ENCODE measurements around the gene SALL3. TPM values are rescaled to one million over a fixed set of nuclear protein-coding genes. Genes with fewer than 3 reads are reported as not detected.

SALL3 gene
- total and polyA plus RNA-seq, 2 donors: 0.60 to 2.2 TPM

DNA sequence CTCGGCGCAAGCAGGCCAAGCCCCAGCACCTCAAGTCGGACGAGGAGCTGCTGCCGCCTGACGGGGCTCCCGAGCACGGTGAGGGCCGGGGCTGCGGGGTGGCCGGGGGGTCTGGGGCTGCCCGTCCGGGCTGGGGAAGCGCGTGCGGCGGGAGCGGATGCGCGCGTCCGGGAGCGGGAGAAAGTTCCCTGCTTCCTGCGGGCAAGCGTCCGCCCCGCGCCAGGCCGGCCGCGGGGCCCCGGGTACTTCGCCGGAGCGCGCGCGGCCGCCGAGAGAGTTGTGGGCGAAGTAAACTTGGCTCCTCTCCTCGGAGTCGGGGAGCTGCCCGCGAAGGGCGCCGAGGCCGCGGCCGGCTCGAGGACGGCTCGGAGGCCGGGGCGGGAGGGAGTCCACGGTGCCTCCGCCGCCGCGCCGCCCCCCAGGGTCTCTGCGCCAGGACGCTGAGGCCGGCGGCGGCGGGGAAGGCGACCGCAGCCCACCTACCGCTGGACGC, 707 bp downstream of the SALL3 start:
- WGBS: 1% methylated on average over 71 of the region's 71 CpGs

DNA sequence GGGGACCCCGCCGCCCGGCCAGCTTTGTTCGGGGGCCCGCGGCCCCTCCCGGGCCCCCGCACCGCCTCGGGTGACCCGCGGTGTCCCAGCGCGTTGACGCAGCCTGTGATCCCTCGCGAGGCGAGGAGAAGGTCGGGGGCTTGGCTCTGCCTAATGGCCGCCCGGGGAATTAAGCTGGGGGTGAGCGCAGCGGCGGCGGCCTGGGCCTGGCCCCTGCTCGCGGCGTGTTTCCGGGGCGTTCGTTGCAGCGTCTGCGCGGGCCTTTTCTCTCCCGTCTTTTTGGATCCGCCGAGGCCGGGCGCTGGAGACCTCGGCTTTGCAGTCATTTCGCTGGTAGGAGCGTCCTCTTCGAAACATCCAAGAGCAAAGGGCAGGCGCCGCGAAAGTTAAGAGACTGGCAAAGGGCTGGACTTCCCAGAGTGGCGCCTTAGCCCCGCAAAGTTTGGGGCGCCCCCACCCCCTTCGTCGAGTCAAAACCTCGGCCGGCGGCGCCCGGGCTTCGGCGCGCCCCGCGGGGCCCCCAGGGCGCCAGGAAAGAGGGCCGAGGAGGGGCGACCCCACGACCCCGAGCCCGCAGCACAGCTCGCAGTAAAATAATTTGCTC, 1.3 kb downstream of the SALL3 start:
- Histone ChIP-seq H3K4me3 (ENCODE audit: low read depth, low read length) (peak overlapping the region; percentile 52), H3K36me3 (ENCODE audit: insufficient read depth) (no peaks in the 10 kb centered on the region), H3K27ac (ENCODE audit: low read depth) (no peak overlapping the region), H3K4me1 (ENCODE audit: insufficient read depth) (peaks cover 2% of the 10 kb centered on the region)
- DNase-seq (ENCODE audit: extremely low spot score): no peak
- WGBS: 2% methylated on average over 68 of the region's 68 CpGs

More for the DNA sequence above, 707 bp downstream of the SALL3 start:
- peaks cover 2% of the 10 kb centered on the region for H3K4me1 ChIP-seq (ENCODE audit: insufficient read depth)
- peak overlapping the region; percentile 52 for H3K4me3 ChIP-seq (ENCODE audit: low read depth, low read length)
- no peak for DNase-seq (ENCODE audit: extremely low spot score)
- H3K36me3 ChIP-seq (ENCODE audit: insufficient read depth): no peaks in the 10 kb centered on the region
- H3K27ac ChIP-seq (ENCODE audit: low read depth): no peak overlapping the region

DNA sequence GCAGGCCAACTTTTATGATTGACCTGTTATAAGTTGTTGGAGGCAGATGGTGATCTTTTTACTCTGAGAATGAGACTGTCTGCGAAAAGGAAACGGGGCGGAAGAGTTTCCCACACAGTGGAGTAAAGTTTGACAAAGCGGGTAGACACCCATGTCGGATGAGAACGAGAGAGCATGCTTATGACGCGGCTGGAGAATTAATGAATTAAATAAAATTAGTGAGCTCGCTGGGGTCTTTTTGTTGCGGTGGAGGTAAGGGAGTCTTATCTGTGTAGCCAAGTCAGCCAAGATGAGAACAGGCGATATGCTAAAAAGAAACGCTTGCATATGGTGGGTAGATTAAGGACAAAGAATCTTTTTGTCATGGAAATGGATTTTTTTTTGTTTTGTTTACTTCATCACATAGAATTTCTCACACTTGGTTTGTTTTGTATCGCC, 1.8 kb downstream of the SALL3 start:
- H3K4me1 ChIP-seq (ENCODE audit: insufficient read depth): peaks cover 2% of the 10 kb centered on the region
- no peaks in the 10 kb centered on the region for H3K36me3 ChIP-seq (ENCODE audit: insufficient read depth)
- DNase-seq (ENCODE audit: extremely low spot score): no peak
- H3K27ac ChIP-seq (ENCODE audit: low read depth): no peak overlapping the region
- WGBS: 12% methylated on average over 13 of the region's 13 CpGs
- H3K4me3 ChIP-seq (ENCODE audit: low read depth, low read length): peak overlapping the region; percentile 52

DNA sequence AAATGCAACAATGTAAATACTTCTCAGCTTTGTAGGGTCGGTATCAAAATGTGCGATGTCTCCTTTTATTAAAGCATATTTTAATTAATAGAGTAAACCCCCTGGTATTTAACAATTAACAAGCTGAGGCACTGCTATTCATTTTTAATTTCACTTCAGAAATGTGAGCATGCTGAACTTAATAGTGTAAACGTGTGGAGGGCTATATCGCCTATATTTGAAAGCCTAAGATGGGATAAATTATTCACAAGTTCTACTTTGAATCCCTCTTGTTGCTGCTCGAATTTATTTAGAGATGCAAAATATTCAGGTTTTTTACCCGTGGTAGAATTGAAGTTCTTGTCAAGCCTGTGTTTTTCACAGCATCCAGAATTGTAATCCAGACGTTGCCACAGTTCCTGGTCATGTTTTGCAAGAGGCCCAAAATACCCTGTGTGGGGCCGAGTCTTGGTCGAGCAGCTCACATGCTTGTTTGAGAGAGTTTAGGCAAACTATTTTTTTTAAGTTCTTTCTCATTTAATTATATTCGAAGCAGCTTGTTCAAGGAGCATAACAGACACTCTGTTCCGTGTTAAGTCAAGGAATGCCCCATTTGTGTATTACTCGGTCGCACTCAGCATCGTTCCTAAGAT, 2.5 kb downstream of the SALL3 start:
- 9% methylated on average over 14 of the region's 14 CpGs for WGBS
- no peak for DNase-seq (ENCODE audit: extremely low spot score)
- H3K36me3 ChIP-seq (ENCODE audit: insufficient read depth): no peaks in the 10 kb centered on the region
- H3K4me3 ChIP-seq (ENCODE audit: low read depth, low read length): no peak overlapping the region
- H3K4me1 ChIP-seq (ENCODE audit: insufficient read depth): peaks cover 2% of the 10 kb centered on the region
- H3K27ac ChIP-seq (ENCODE audit: low read depth): no peak overlapping the region

DNA sequence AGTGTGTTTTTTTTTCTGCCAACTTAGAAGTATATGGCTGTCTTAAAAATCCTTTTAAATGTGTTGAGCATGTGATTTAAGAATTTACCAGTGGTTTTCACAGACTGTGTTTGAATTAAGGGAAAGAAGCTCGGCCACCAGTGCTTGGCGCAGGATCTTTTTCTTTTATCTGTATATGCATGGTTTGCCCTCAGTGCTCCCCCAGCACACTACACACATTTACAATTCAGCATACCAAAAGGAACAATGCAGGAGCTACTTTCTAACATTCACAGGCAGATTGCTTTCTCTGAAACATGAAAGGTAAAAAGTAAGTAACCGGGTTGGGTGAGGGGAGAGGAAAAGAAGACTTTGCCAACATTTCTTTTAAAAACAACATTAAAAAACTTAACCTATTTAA, 3.9 kb downstream of the SALL3 start:
- DNase-seq (ENCODE audit: extremely low spot score): no peak
- H3K27ac ChIP-seq (ENCODE audit: low read depth): no peak overlapping the region
- 44% methylated on average over 3 of the region's 3 CpGs for WGBS
- no peaks in the 10 kb centered on the region for H3K36me3 ChIP-seq (ENCODE audit: insufficient read depth)
- no peak overlapping the region for H3K4me3 ChIP-seq (ENCODE audit: low read depth, low read length)
- peaks cover 2% of the 10 kb centered on the region for H3K4me1 ChIP-seq (ENCODE audit: insufficient read depth)

DNA sequence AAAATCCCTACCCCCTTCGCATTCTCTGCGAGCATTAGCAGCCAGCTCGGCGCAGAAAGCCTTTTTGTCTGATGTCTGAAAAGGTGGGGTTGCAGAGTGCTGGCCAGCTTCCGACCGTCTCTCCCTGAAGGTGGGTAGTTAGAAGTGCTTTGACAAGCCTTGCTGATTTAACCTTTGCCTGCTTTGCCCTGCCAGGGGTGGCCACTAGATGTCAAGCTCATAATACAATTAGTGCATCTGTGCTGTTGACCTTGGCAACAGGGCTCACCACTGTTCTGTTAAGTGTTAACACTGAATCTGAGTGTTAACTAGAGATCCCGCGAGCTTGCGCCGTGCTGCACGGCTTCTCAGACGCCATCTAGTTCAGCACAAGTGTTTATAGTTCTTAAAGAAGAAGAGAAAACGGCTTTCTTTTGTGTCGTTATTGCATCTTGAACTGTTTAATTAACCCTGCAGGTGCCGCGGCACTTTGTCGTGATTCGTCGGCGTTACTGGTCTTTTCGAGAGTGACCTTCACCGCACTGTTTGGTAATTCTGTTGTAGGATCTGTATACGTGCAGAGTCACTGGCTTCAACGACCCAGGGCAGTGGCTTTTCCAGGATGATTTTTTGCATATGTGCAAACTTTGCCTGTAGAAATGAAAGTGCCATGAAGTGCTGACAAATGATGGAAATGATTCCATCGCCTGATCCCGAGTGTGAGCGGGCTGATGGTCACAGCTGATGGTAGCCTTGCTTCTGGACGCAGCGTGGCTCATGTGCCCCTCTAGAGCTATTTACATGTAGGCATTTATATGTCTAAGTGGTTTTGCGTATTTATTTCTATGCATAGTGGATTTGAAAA, 5.5 kb downstream of the SALL3 start:
- Histone ChIP-seq H3K4me3 (ENCODE audit: low read depth, low read length) (no peak overlapping the region), H3K4me1 (ENCODE audit: insufficient read depth) (peaks cover 2% of the 10 kb centered on the region), H3K36me3 (ENCODE audit: insufficient read depth) (no peaks in the 10 kb centered on the region), H3K27ac (ENCODE audit: low read depth) (no peak overlapping the region)
- no peak for DNase-seq (ENCODE audit: extremely low spot score)
- WGBS: 28% methylated on average over 30 of the region's 30 CpGs

DNA sequence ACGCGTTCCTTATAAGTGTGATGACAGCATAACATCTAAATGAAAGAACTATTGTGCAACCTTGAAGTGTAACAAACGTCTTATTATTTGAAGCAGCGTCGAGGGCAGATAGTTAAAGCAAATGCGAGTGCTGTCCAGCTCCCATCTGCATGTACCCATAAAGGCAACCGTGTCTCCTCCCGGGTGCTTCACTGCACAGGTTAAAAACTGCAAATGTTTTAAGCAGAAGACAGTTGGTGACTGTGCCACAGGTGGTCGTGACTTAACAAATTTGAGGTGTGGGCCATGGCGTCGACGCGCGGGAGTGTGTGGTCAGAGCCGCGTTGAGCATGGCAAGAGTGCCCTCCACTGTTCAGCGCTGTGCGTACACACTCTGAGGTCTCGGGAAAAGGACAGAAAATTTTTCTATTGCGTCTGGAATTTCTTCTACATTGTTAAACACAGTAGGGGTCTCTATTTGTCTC, 6.4 kb downstream of the SALL3 start:
- Histone ChIP-seq H3K36me3 (ENCODE audit: insufficient read depth) (no peaks in the 10 kb centered on the region), H3K27ac (ENCODE audit: low read depth) (no peak overlapping the region), H3K4me1 (ENCODE audit: insufficient read depth) (no peaks in the 10 kb centered on the region), H3K4me3 (ENCODE audit: low read depth, low read length) (no peak overlapping the region)
- DNase-seq (ENCODE audit: extremely low spot score): no peak
- 10% methylated on average over 20 of the region's 20 CpGs for WGBS

DNA sequence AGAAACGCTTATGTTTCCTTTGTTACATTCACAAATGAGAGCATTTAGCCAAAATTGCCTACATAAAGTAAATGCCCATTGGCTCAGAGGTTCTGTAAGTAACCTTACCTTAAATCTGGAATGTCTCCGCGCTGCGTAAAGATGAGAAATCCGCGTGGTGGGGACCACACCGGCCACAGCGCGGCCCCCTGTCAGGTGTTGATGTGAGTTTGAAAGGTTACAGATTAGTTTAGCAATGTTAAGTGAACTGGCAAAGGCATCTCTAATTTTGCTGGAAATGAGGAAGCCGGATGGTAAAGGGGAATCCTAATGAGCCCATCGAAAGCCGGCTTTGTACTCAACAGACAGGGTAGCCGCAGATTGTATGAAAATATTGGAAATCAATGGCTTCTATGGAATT, 11.8 kb downstream of the SALL3 start:
- H3K27ac ChIP-seq (ENCODE audit: low read depth): no peak overlapping the region
- no peak overlapping the region for H3K4me3 ChIP-seq (ENCODE audit: low read depth, low read length)
- DNase-seq (ENCODE audit: extremely low spot score): no peak
- no peaks in the 10 kb centered on the region for H3K4me1 ChIP-seq (ENCODE audit: insufficient read depth)
- 62% methylated on average over 13 of the region's 13 CpGs for WGBS
- H3K36me3 ChIP-seq (ENCODE audit: insufficient read depth): no peaks in the 10 kb centered on the region

DNA sequence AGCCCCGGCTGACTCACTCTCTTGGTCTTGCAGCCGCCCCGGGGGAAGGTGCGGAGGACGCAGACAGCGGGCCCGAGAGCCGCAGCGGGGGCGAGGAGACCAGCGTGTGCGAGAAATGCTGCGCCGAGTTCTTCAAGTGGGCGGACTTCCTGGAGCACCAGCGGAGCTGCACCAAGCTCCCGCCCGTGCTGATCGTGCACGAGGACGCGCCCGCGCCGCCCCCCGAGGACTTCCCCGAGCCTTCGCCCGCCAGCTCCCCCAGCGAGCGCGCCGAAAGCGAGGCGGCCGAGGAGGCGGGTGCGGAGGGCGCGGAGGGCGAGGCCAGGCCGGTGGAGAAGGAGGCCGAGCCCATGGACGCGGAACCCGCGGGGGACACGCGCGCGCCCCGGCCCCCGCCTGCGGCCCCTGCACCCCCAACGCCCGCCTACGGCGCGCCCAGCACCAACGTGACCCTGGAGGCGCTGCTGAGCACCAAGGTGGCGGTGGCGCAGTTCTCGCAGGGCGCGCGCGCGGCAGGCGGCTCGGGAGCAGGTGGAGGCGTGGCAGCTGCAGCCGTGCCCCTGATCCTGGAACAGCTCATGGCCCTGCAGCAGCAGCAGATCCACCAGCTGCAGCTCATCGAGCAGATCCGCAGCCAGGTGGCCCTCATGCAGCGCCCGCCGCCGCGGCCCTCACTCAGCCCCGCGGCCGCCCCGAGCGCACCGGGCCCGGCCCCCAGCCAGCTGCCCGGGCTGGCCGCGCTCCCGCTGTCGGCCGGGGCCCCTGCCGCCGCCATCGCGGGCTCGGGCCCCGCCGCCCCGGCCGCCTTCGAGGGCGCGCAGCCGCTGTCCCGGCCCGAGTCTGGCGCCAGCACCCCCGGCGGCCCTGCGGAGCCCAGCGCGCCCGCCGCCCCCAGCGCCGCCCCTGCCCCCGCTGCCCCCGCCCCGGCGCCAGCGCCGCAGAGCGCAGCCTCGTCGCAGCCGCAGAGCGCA, 12.7 kb downstream of the SALL3 start:
- no peaks in the 10 kb centered on the region for H3K36me3 ChIP-seq (ENCODE audit: insufficient read depth)
- H3K27ac ChIP-seq (ENCODE audit: low read depth): no peak overlapping the region
- DNase-seq (ENCODE audit: extremely low spot score): no peak
- WGBS: 94% methylated on average over 129 of the region's 129 CpGs
- H3K4me3 ChIP-seq (ENCODE audit: low read depth, low read length): no peak overlapping the region
- H3K4me1 ChIP-seq (ENCODE audit: insufficient read depth): no peaks in the 10 kb centered on the region

DNA sequence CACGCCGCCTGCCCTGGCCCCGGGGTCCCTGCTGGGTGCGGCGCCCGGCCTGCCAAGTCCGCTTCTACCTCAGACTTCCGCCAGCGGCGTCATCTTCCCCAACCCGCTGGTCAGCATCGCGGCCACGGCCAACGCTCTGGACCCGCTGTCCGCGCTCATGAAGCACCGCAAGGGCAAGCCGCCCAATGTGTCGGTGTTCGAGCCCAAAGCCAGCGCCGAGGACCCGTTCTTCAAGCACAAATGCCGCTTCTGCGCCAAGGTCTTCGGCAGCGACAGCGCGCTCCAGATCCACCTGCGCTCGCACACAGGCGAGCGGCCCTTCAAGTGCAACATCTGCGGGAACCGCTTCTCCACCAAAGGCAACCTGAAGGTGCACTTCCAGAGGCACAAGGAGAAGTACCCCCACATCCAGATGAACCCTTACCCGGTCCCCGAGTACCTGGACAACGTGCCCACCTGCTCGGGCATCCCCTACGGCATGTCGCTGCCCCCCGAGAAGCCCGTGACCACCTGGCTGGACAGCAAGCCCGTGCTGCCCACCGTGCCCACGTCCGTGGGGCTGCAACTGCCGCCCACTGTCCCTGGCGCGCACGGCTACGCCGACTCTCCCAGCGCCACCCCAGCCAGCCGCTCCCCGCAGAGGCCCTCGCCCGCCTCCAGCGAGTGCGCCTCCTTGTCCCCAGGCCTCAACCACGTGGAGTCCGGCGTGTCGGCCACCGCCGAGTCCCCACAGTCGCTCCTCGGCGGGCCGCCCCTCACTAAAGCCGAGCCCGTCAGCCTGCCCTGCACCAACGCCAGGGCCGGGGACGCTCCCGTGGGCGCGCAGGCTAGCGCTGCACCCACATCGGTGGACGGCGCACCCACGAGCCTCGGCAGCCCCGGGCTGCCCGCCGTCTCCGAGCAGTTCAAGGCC, 13.7 kb downstream of the SALL3 start:
- DNase-seq (ENCODE audit: extremely low spot score): no peak
- Histone ChIP-seq H3K4me3 (ENCODE audit: low read depth, low read length) (no peak overlapping the region), H3K4me1 (ENCODE audit: insufficient read depth) (no peaks in the 10 kb centered on the region), H3K27ac (ENCODE audit: low read depth) (no peak overlapping the region), H3K36me3 (ENCODE audit: insufficient read depth) (no peaks in the 10 kb centered on the region)
- 98% methylated on average over 90 of the region's 90 CpGs for whole genome bisulfite sequencing

DNA sequence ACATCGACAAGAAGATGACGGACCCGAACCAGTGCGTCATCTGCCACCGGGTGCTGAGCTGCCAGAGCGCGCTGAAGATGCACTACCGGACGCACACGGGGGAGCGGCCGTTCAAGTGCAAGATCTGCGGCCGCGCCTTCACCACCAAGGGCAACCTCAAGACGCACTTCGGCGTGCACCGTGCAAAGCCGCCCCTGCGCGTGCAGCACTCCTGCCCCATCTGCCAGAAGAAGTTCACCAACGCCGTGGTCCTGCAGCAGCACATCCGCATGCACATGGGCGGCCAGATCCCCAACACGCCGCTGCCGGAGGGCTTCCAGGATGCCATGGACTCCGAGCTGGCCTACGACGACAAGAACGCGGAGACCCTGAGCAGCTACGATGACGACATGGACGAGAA, 14.4 kb downstream of the SALL3 start:
- Histone ChIP-seq H3K27ac (ENCODE audit: low read depth) (no peak overlapping the region), H3K36me3 (ENCODE audit: insufficient read depth) (no peaks in the 10 kb centered on the region), H3K4me3 (ENCODE audit: low read depth, low read length) (no peak overlapping the region), H3K4me1 (ENCODE audit: insufficient read depth) (no peaks in the 10 kb centered on the region)
- WGBS: 97% methylated on average over 37 of the region's 37 CpGs
- DNase-seq (ENCODE audit: extremely low spot score): no peak

DNA sequence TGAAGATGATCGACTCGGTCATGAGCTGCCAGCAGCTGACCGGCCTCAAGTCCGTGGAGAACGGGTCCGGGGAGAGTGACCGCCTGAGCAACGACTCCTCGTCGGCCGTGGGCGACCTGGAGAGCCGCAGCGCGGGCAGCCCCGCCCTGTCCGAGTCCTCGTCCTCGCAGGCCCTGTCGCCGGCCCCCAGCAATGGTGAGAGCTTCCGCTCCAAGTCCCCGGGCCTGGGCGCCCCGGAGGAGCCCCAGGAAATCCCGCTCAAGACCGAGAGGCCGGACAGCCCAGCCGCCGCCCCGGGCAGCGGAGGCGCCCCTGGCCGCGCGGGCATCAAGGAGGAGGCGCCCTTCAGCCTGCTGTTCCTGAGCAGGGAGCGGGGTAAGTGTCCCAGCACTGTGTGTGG, 14.9 kb downstream of the SALL3 start:
- H3K27ac ChIP-seq (ENCODE audit: low read depth): no peak overlapping the region

More for the DNA sequence above, 14.9 kb downstream of the SALL3 start:
- WGBS: 98% methylated on average over 38 of the region's 38 CpGs
- no peak overlapping the region for H3K4me3 ChIP-seq (ENCODE audit: low read depth, low read length)
- H3K4me1 ChIP-seq (ENCODE audit: insufficient read depth): no peaks in the 10 kb centered on the region
- no peak for DNase-seq (ENCODE audit: extremely low spot score)
- H3K36me3 ChIP-seq (ENCODE audit: insufficient read depth): no peaks in the 10 kb centered on the region

All from urinary bladder (tissue), 4 donors.